Activated T-cell treated with anti-CD3 and anti-CD28 coated beads, Interleukin-2, amount 50 U/mL, for 4 hours (primary cell): Measurements from ENCODE around the gene TBC1D14. TPM values are rescaled to one million over a fixed set of nuclear protein-coding genes. Genes with fewer than 3 reads are reported as not detected.

Experiments
- ATAC-seq, 2 donors: fragments of 200-7000 bp; cut with Tn5 transposase; one replicate each; pipeline ENCODE4 v1.10.0; 2021
- DNase-seq: peaks from one replicate; pipeline ENCODE4 v3.0.0-alpha.2; 2020
- H3K27me3 Mint-ChIP-seq: one replicate; pipeline ENCODE4 v1.8.0; 2021; ENCODE audit warnings: low read depth, mixed read lengths
- H3K36me3 Mint-ChIP-seq: one replicate; pipeline ENCODE4 v1.8.0; 2022; ENCODE audit warnings: mixed read lengths; ENCODE audit not compliant: insufficient read depth
- H3K4me1 Mint-ChIP-seq: one replicate; pipeline ENCODE4 v1.8.0; 2021; ENCODE audit warnings: low read depth, mixed read lengths
- H3K4me3 Mint-ChIP-seq: one replicate; pipeline ENCODE4 v1.8.0; 2021; ENCODE audit warnings: mild to moderate bottlenecking, moderate library complexity, mixed read lengths
- H3K9me3 Mint-ChIP-seq: one replicate; pipeline ENCODE4 v1.8.0; 2021; ENCODE audit warnings: mixed read lengths
- total RNA-seq, 3 donors: library from RNA; stranded (reverse); gene quantifications; one replicate each; pipeline ENCODE4 v1.2.1, GENCODE V29; 2021

The TBC1D14 gene
- total RNA-seq, 3 donors from 2014 or later: 39.8 to 45.7 (median 41.7) TPM

DNA sequence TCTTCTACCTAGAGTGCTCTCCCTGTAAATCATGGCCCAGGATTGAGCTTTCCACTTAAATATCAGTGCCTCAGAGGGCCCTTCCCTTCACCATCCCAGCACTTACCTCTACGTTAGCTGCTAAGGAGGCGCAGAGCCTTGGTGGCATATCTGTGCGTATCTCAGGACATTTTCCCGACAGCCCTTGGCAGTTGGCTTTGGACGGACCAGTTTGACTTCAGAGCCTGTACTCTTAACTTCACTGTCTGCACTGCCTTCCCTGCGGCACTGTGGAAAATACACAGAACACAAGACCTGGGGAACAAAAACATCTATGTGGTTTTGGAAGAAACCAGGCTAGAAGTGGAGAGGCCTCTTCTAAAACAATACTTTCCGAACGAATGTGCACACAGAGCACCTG is 135.9 kb downstream of the TBC1D14 start:
- no peak for ATAC-seq
- peak overlapping the region; percentile 91 for H3K4me3 Mint-ChIP-seq
- H3K27me3 Mint-ChIP-seq: no peaks in the 10 kb centered on the region
- no peaks in the 10 kb centered on the region for H3K9me3 Mint-ChIP-seq
- H3K4me1 Mint-ChIP-seq: peaks cover 60% of the 10 kb centered on the region
- no peak for DNase-seq
- peaks cover 4% of the 10 kb centered on the region for H3K36me3 Mint-ChIP-seq

DNA sequence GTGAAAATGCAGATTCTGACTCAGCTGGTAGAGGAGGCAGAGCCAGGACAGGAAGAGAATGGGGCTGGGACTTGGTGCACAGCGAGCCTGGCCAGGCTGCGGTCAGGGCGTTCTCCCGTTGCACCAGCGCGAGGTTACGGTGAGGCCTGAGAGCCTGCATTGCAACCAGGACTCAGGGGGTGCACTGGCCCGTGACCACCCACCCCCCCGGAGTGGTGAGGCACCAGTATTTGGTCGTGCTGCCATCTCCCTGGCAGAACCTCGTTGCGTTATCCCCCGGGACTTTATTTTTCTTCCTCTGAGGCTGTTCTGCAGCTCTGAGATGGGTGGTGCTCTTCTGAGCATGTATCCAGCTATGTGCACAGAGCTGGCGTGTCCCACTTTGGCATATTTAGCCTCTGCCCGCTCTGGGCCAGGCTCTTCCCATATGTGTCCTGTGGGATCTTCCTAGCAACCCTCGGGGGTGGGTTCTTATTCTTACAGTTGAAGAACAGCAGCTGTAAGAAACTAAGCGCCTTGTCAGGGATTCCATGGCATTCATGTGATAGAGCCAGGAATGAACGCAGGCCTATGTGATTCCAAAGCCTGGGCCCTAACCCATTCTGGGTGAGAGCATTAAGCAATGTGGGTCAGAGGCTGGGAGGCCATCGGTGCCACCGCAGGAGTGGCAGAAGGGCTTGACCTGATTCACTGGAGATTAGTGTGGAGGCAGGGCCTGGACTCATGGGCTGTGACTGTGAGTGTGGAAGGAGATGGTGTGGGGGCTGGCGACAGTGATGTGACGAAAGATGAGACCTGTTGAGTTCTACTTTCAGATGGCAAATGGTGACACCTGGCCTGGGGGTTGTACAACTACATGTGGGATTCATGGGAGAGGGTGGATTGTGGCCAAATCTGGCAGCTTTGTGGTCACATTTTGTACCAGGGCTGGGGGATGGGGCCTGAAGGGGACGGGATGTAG is 136.6 kb downstream of the TBC1D14 start:
- Mint-ChIP-seq H3K9me3 (no peaks in the 10 kb centered on the region), H3K4me1 (peaks cover 63% of the 10 kb centered on the region), H3K27me3 (no peaks in the 10 kb centered on the region), H3K4me3 (peak overlapping the region; percentile 91), H3K36me3 (peaks cover 4% of the 10 kb centered on the region)
- ATAC-seq: no peak
- DNase-seq: no peak

DNA sequence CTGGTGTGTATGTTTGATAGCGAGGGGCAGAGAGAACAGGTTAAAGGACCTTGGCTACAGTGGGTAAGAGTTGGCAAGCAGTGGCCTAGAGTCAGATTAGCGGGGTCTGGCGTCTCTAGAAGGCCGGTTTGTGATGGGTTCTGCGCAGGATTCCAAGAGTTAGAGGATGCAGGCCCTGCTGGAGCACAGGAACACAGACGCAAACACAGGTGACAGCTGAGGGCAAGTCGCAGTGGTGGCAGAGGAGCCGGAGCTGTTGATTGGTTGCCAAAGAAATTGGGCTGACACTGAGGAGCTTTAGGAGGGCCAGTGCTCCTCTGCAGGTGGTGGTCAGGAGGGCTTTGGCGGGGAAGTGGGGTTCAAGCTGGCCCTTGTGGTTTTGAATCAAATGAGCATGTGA is 137.3 kb downstream of the TBC1D14 start:
- Mint-ChIP-seq H3K4me1 (peaks cover 59% of the 10 kb centered on the region), H3K36me3 (peaks cover 4% of the 10 kb centered on the region), H3K4me3 (peak overlapping the region; percentile 61)

DNA sequence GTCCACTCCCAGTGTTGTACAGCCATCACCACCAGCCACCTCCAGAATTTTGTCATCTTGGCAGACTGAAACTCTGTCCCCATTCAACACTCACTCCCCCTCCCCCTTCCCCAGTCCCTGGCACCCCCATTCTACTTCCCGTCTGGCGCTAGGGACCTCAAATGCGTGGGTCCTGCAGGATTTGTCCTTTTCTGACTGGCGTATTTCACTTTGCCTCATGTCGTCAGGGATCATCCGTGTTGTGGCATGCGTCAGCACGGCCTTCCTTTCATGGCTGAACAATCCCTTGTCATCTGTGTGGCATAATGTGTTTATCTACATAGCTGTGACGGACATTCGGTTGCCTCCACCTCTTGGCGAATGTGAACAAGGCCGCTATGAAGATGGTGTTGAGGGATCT is 139.0 kb downstream of the TBC1D14 start:
- no peak overlapping the region for H3K4me3 Mint-ChIP-seq
- H3K4me1 Mint-ChIP-seq: peaks cover 64% of the 10 kb centered on the region
- DNase-seq: no peak
- no peaks in the 10 kb centered on the region for H3K27me3 Mint-ChIP-seq
- no peak for ATAC-seq
- peaks cover 4% of the 10 kb centered on the region for H3K36me3 Mint-ChIP-seq
- no peaks in the 10 kb centered on the region for H3K9me3 Mint-ChIP-seq

More for the DNA sequence above, 137.3 kb downstream of the TBC1D14 start:
- Mint-ChIP-seq H3K27me3 (no peaks in the 10 kb centered on the region), H3K9me3 (no peaks in the 10 kb centered on the region)
- ATAC-seq (no peak), DNase-seq (no peak)

DNA sequence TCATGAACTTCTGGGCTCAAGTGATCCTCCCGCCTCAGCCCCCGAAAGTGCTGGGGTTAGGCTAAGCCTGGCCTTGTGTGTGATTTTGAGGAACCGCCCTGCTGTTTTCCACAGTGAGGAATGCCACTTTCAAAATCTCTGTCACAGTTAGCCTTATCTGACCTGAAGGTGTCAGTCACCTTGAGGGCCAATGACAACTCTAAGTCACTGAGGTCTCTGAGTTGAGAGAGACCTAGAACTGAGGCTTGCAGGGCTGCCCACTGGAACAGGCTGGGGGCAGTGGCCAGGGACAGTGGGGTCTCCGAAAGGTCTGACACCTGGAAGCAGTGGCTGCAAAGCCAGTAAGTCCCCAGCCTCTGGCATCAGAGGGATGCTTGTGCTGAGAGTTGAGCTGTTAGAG is 139.7 kb downstream of the TBC1D14 start:
- peaks cover 9% of the 10 kb centered on the region for H3K36me3 Mint-ChIP-seq
- H3K27me3 Mint-ChIP-seq: no peaks in the 10 kb centered on the region
- peaks cover 61% of the 10 kb centered on the region for H3K4me1 Mint-ChIP-seq
- no peak for DNase-seq
- no peaks in the 10 kb centered on the region for H3K9me3 Mint-ChIP-seq
- H3K4me3 Mint-ChIP-seq: no peak overlapping the region
- ATAC-seq: no peak

DNA sequence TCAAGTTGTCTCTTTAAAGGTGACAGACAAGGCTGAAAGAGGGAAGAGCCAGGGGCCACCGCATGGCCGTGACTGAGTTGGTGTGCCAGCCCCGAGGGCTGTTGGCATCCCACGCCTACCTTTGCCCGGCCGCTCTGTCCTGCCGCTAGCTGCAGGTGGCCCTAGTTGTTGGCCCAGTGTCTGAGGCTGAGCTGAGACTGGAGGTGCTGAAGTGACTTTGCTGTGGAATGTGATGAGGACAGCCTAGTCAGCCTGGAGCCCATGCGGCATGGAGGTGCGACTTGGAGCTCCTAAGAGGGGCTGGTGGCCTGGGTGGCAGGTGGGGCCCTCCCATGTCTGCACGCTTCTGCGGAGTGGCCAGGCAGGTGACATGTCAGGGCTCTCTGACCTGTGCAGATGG is 140.1 kb downstream of the TBC1D14 start:
- no peak for ATAC-seq
- no peak for DNase-seq
- peaks cover 13% of the 10 kb centered on the region for H3K36me3 Mint-ChIP-seq
- no peak overlapping the region for H3K4me3 Mint-ChIP-seq
- peaks cover 60% of the 10 kb centered on the region for H3K4me1 Mint-ChIP-seq
- no peaks in the 10 kb centered on the region for H3K27me3 Mint-ChIP-seq
- no peaks in the 10 kb centered on the region for H3K9me3 Mint-ChIP-seq

DNA sequence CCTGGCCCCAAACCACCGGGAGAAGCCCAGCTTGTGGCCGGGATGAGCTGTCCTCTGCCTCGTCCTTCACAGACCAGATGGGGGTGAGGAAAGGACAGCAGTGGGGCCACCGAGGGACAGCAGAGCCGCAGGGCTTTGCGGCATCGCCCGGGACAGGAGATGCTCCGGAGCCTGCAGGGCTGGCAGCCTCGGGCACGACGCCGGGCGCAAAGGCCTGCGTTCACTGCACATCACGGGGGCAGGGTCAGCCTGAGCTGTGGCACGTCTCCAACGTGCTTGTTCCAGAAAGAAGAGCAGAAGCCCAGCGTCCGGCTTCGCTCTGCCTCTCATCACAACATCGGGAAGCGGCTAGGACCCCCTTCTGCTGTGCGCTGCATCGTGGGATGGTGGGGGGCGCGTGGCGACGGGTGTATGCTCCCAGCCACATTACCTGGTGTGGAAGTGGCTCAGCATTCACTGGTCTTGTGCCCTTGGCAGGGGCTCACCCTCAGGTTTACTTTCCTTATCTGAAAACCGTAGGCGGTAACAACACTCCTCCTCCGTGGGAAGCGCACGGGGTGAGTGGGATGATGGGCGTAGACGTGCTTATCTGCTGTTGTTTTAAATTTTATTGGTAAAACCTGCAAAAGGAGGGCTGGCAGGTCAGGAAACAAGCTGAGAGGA is 141.0 kb downstream of the TBC1D14 start:
- H3K4me3 Mint-ChIP-seq: no peak overlapping the region
- no peaks in the 10 kb centered on the region for H3K27me3 Mint-ChIP-seq
- ATAC-seq: no peak
- no peaks in the 10 kb centered on the region for H3K9me3 Mint-ChIP-seq
- H3K36me3 Mint-ChIP-seq: peaks cover 20% of the 10 kb centered on the region
- DNase-seq: no peak
- peaks cover 51% of the 10 kb centered on the region for H3K4me1 Mint-ChIP-seq

DNA sequence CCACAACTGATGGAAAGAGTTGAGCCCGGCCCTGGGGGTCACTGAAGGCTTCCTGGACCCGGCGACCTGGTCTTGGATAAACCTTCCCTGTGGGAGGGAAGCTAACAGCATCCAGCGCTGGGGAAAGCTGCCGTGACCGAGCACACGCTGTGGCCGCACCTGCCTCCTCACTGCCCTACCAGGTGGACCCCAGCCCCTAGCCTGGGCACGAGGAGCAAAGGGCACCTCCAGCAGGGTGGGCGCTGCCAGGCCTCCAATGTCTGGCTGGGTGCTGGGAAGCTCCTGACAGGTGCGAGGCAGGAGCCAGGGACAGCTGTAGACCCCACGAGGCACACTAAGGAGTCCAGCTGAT is 141.5 kb downstream of the TBC1D14 start:
- no peaks in the 10 kb centered on the region for H3K27me3 Mint-ChIP-seq
- no peak overlapping the region for H3K4me3 Mint-ChIP-seq
- no peaks in the 10 kb centered on the region for H3K9me3 Mint-ChIP-seq
- H3K36me3 Mint-ChIP-seq: peaks cover 23% of the 10 kb centered on the region
- ATAC-seq (no peak), DNase-seq (no peak)
- H3K4me1 Mint-ChIP-seq: peaks cover 46% of the 10 kb centered on the region

DNA sequence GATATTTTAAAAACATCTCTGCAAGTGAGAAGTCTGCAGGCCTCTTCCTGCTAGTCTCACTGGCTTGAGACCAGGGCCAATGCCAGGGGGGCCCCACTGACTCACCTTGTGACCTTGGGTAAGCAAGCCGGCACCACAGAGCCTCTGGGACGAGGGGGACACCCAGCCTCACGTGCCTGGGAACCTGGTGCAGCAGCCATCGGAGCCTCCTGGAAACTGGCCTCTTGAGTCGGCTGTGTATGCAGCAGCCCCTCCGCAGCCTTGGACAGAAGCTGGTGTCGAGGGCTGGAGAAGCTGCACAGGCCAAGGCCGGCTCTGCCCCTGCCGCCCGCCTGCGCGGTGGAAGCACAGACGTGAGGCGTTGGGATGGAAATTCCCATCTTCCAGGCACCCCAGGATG is 142.3 kb downstream of the TBC1D14 start:
- ATAC-seq: no peak
- DNase-seq: no peak
- H3K27me3 Mint-ChIP-seq: no peaks in the 10 kb centered on the region
- H3K4me3 Mint-ChIP-seq: no peak overlapping the region
- H3K9me3 Mint-ChIP-seq: no peaks in the 10 kb centered on the region
- H3K4me1 Mint-ChIP-seq: peaks cover 38% of the 10 kb centered on the region
- peaks cover 24% of the 10 kb centered on the region for H3K36me3 Mint-ChIP-seq

DNA sequence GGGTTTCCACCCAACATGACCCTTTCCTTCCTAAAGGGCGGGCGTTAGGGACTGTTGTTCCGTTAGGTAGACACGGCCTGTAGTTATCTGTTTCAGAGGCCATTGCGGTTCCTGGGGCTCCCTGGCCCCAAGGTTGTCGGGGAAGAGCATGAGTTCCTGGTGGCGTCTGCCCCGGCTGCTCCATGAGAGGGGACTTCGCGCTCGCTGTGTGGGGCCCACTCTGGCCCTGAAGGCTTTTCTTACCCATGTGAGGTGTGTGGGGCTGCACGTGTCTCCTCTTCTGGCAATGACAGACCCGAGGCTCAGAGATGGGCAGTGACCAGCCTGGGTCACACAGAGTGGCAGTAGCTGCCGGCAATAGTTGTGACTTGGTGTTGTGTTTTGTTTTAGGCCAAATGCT is 142.7 kb downstream of the TBC1D14 start:
- Mint-ChIP-seq H3K4me3 (peak overlapping the region; percentile 19), H3K27me3 (no peaks in the 10 kb centered on the region), H3K9me3 (no peaks in the 10 kb centered on the region), H3K36me3 (peaks cover 24% of the 10 kb centered on the region), H3K4me1 (peaks cover 34% of the 10 kb centered on the region)
- ATAC-seq (no peak), DNase-seq (no peak)

DNA sequence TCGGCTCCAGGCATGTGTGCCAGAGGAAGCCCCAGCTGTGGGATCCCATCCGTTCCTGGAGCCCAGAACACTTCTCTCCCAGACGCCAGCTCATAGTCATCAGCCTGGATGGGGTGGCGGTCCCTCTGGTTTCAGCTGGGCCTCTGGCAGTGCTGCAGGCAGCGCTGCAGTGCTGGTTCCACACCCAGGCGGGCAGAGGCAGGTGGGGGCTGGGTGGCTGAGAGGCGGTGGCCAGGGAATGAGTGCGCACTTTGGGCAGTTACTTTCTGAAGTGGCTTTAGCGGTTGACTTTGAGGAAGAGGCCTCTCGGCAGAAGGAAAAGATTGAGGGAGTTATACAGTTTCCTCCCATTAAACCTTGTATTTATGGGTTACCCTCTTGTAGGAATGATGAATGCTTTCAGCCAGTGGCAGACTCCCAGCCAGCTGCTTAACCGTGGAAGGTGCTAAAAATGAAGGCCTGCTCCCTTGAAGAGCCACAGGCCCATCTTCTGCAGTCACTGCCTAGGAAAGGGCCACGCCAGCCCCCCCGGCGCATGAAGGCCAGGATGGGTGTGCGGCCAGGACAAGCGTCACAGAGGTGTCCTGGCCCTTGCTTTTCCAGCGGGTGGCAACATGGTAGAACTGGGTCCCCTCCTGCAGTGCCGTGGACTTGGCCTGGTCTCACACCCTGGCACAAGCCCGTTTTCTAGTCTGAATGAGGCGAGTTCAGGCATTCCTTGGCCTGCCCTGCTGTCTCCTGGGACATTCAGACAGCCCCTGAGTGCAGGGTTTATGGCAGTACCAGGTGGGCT is 143.5 kb downstream of the TBC1D14 start:
- ATAC-seq (peak in 1 of 2 donors; percentile 38), DNase-seq (no peak)
- no peak overlapping the region for H3K4me3 Mint-ChIP-seq

DNA sequence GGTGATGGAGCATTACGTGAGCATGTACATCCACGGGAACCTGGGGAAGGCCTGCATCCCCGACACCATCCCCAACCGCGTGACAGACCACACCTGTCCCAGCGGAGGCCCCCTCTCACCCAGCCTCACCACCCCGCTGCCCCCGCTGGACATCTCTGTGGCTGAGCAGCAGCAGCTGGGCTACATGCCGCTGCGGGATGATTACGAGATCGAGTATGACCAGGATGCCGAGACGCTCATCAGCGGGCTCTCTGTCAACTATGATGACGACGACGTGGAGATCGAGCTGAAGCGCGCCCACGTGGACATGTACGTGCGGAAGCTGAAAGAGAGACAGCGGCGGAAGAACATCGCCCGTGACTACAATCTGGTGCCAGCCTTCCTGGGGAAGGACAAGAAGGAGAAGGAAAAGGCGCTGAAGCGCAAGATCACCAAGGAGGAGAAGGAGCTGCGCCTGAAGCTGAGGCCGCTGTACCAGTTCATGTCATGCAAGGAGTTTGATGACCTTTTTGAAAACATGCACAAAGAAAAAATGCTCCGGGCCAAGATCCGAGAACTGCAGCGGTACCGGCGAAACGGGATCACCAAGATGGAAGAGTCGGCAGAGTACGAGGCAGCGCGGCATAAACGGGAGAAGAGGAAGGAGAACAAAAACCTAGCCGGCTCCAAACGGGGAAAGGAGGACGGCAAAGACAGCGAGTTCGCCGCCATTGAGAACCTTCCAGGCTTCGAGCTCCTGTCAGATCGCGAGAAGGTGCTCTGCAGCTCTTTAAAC is 144.7 kb downstream of the TBC1D14 start:
- Mint-ChIP-seq H3K4me3 (no peak overlapping the region), H3K36me3 (peaks cover 24% of the 10 kb centered on the region), H3K9me3 (no peaks in the 10 kb centered on the region), H3K4me1 (peaks cover 23% of the 10 kb centered on the region), H3K27me3 (no peaks in the 10 kb centered on the region)
- DNase-seq (no peak), ATAC-seq (no peak)

More for the DNA sequence above, 143.5 kb downstream of the TBC1D14 start:
- Mint-ChIP-seq H3K36me3 (peaks cover 24% of the 10 kb centered on the region), H3K27me3 (no peaks in the 10 kb centered on the region), H3K9me3 (no peaks in the 10 kb centered on the region), H3K4me1 (peaks cover 28% of the 10 kb centered on the region)

DNA sequence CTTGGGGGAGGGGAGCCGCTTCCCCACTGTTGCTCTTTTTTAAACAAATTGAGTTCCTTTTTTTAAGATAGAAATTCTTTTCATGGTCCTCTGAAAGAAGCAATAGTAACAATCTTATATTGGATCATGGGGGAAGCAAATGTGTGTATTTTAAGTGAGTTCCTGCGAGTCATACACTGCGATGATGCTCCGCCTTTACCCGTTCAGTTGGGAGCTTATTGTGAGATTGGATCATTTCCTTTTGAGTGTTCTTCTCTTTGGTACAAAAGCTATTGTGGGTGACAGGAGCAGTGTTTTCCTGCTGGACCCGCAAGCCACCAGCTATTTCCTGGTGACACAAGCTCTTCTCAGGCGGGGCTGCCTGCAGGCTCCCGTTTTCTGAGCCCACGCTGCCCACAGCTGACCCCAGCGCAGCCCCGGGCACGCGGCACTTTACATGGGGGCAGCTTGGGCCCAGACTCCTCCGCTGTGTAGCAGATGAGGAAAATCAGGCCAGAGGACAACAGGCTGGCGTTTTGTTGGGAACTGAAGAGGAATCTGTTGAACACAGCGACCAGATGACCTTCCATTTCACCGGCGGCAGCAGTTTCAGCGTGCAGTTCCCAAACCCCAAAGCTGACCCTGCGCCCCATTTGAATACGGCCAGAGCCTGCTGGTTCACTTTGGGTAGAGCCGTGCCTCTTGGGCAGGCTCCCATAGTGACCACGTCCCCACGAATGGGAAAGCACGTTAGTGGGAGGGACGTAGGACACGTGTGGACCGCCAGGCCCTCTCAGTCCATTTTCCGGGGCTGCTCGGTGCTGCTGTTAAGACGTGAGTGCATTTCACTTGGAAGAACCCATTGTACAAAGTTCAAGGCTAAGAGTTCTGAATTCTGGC is 145.7 kb downstream of the TBC1D14 start:
- DNase-seq: no peak
- Mint-ChIP-seq H3K36me3 (peaks cover 26% of the 10 kb centered on the region), H3K27me3 (no peaks in the 10 kb centered on the region), H3K4me3 (no peak overlapping the region), H3K4me1 (peaks cover 16% of the 10 kb centered on the region), H3K9me3 (no peaks in the 10 kb centered on the region)
- no peak for ATAC-seq
